ENCODE measurements around the gene PLEKHG4B. TPM values are rescaled to one million over a fixed set of nuclear protein-coding genes. Genes with fewer than 3 reads are reported as not detected.

The PLEKHG4B gene
- total RNA-seq, 1 donor from 2014 or later = 1.1 TPM

DNA sequence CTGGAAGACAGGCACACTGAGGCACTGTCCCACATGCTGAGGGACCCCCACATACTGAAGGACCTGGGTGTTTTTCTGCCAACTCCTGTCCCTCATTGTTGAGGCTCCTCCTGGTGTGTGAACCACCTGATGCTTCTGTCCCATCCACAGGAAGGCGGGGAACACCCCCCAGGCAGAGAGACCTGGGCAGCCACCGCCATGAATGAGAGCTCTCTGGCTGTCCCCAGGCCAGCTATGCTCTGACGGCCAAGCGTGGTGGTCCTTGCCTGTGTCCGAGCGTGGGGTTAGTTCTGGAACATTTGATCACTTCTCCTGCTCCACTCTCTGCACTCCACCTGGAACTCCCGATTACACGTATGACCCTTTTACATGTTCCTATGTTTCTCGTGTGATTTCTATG lies 87.4 kb downstream of the PLEKHG4B start:
- ATAC-seq = no peak
- intact Hi-C loops (cut with DNase I) = no loop called here
- no peak for DNase-seq (ENCODE audit: low spot score)

- DNase-seq (ENCODE audit: low spot score) (no peak), ATAC-seq (no peak)
- intact Hi-C loops (cut with DNase I) = no loop called here
These were observed 88.4 kb downstream of the PLEKHG4B start for GRCh38 chr5:180286-180918.

- intact Hi-C loops (cut with DNase I) = no loop called here
- no peak for ATAC-seq
- DNase-seq (ENCODE audit: low spot score) = no peak
These were observed 89.2 kb downstream of the PLEKHG4B start for GRCh38 chr5:181160-181559.

- DNase-seq (ENCODE audit: low spot score) (no peak), ATAC-seq (no peak)
- intact Hi-C loops (cut with DNase I) = no loop called here
These were observed 89.6 kb downstream of the PLEKHG4B start for GRCh38 chr5:181566-181965.

- intact Hi-C loops (cut with DNase I) = no loop called here
- no peak for ATAC-seq
- no peak for DNase-seq (ENCODE audit: low spot score)
These were observed 90.2 kb downstream of the PLEKHG4B start for GRCh38 chr5:182126-182525.

GRCh38 chr5:184471-184870 lies 92.5 kb downstream of the PLEKHG4B start:
- intact Hi-C loops (cut with DNase I) = no loop called here
- ATAC-seq (no peak), DNase-seq (ENCODE audit: low spot score) (no peak)

- no peak for DNase-seq (ENCODE audit: low spot score)
- intact Hi-C loops (cut with DNase I) = no loop called here
These were observed 93.4 kb downstream of the PLEKHG4B start for GRCh38 chr5:185095-186070.

GRCh38 chr5:186091-187041 lies 94.4 kb downstream of the PLEKHG4B start:
- intact Hi-C loops (cut with DNase I) = no loop called here

More at GRCh38 chr5:185095-186070, 93.4 kb downstream of the PLEKHG4B start:
- no peak for ATAC-seq

DNA sequence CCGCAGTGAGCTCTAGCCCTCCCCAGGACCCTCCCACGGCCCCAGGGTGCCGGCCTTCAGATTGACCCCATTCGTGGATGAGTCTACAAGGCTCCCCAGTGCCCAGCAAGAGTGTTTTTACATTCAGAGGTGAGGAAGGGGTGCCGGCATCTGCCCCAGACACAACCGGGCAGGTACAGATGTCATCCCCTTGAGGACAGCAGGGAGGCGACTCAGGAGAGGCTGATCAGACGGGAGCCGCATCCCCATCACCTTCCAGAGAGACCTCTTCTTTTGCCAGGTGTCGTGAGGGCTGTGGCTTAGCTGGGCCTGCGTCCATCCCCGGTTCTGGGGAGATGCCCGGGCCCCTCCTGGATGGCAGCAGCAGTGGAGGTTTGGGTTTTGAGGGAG lies 95.1 kb downstream of the PLEKHG4B start:
- ATAC-seq (no peak), DNase-seq (ENCODE audit: low spot score) (peak; percentile 26)
- intact Hi-C loops (cut with DNase I) = no loop called here

More at GRCh38 chr5:186091-187041, 94.4 kb downstream of the PLEKHG4B start:
- no peak for DNase-seq (ENCODE audit: low spot score)
- ATAC-seq = no peak

DNA sequence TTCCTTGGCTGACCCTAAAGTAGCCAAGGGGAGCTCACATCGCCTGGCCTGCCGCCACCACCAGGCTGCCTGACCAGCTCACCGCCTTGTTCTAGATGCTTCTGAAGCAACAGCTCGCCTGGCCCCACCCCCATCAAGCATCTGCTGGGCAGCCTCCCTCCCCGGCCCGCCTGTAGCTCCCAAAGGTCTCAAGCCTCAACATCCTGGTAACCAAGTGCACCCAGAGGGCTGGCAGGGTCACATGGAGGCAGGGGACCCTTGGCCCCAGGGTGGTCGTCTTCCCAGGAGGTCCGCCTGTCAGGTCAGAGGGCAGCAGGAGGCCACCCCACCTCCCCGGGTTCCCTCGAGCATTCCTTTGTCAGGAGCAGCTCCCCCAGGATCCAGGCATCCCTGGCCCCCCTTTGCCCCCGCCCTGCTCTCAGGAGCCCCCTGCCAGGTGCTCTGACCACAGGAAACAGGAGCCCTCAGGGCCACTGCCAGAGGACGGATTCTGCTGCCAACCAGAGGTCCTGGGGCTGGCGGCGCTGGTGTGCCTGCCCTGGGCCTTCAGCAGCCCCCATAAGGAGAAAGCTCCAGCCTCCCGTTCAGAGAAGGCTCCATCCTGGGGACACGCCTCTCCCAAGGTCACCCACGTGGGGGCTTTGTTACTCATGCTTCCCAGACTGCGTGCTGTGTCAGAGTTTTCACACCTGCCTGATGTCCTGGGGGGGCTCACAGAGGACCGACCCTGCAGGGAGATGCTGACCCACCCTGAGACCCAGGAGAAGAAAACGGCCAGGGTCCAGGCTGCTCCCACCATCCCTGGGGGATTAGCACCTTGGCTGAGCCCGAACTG lies 95.9 kb downstream of the PLEKHG4B start:
- no peak for ATAC-seq
- intact Hi-C loops (cut with DNase I) = no loop called here
- peak; percentile 56 for DNase-seq (ENCODE audit: low spot score)

DNA sequence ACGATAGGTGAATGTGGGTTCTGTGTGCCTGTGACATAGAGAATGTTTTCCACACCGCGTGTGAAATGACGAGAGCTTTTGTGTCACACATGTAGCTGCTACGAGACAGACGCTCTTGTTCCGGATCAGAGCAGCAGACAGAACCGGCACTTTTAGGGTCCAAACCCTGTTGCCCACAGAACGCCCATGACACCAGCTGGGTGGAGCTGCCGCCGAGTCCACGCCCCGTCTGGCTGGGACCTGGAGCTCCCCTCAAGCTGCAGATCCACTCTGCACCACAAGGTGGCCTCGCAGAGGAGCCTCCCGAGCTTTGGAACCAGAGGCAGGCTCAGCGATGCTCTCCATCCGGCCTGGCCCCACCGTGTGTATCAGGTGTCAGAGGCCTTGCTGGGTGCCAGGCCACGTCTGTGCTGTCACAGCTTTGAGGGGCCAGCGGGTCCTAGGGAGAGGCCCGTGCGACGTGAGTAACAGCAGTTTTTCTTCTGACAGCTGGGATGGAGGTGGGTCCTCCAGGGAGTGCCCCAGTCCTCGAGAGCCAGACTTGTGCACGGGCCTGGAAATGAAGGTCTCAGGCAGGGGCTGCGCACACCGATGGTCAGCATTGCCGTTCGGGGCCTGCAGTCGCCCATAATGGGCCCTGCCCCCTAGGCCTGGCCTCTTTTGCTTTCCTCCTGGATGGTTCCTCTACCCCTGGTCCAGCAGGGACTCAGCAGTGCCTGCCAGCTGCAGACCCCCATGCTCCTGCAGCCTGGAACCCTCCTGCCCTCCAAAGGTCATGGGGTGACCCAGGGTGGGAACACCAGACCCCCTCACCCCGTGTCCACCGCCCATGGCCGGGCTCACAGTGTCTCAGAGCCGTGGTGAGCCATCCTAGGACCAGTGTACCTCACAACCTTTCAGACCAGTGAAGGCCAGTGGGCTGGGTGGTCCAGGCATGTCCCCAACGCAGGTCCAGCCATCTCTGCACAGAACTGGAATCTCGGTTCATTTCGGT lies 96.8 kb downstream of the PLEKHG4B start:
- intact Hi-C loops (cut with DNase I) = no loop called here
- DNase-seq (ENCODE audit: low spot score) (peak; percentile 90), ATAC-seq (peak; percentile 91)

DNA sequence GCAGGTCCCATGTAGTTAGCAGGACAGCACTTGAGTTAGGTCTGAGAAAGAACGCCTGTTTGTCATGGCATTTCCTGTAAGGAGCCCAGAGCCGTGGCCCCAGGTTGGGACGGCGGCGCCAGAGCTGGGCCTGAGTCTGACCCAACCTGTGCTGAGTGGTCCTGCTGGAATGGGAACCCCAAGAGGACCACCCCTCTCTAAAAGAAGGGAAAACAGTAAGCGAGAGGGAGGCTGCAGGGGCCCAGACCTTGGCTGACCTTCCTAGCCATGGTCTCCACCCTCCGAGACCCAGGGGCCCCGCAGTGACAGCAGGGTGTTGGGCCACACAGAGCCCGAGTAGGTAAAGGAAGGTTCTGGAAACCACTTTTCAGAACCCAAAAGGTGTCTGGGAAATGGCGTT lies 97.5 kb downstream of the PLEKHG4B start:
- intact Hi-C loops (cut with DNase I) = no loop called here
- DNase-seq (ENCODE audit: low spot score) (peak; percentile 31), ATAC-seq (no peak)

DNA sequence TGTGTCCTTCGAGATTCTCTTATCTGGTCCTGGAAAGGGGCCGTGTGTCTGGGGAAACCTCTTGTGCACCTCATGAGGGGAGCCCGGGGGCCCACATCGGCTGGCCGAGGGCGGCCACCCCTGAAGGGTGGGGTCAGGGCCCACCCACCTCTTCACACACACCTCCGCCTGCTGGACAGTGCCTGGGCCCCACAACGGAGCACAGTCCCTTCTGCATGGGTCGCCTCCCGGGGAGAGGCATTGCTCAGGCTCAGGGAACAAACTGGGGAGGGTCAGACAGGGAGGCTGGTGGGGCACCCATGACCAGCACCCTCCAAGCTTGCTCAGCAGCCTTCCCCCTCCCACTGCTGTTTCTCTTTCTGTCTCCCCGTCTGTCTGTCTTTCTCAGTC lies 98.0 kb downstream of the PLEKHG4B start:
- intact Hi-C loops (cut with DNase I) = no loop called here
- DNase-seq (ENCODE audit: low spot score) = peak; percentile 46
- no peak for ATAC-seq

DNA sequence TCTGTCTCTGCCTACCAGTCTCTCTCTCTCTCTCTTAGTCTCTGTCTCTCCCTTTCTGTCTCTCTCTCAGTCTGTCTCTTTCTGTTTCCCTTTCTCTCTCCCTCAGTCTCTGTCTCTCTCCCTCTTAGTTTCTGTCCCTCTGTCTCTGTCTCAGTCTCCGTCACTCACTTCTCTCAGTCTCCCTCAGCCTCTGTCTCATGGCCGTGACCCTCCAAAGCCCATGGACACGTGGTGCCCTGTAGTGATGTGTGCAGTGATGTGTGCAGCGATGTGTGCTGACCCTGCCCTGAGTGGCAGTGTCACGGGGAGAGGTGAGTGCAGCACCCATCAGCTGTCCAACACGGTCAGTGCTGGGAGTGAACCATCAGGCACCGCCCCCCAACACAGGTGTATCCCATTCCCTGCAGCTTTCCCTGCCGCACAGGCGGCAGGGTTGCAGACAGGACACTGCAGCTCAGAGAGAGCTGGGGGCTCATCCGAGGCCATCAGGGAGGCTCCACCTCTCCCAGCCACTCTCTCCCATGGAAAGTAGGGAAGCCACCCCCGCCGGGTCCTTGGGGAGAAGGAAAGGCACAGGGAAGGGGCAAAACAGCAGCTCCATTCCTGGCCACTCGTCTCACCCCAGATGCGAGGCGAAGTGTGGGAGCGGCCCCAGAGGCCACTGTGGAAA lies 98.5 kb downstream of the PLEKHG4B start:
- ATAC-seq (no peak), DNase-seq (ENCODE audit: low spot score) (peak; percentile 50)
- intact Hi-C loops (cut with DNase I) = no loop called here

- no peak for ATAC-seq
- DNase-seq (ENCODE audit: low spot score) = peak; percentile 49
- intact Hi-C loops (cut with DNase I) = no loop called here
These were observed 99.3 kb downstream of the PLEKHG4B start, which contains the start of gene LRRC14B for GRCh38 chr5:191036-191948. Gene LRRC14B, plus strand, starts transcription at chr5:191495. Its CDS starts 44 bp downstream, at chr5:191539.

Data from sciatic nerve (tissue), 2 donors.